DND-41 (cell line): ENCODE data around the gene GNAI2.

Experiments
- CTCF ChIP-seq: IDR thresholded peaks from 2 replicates; pipeline ENCODE4 v1.5.1; 2012; ENCODE audit warnings: borderline replicate concordance, low read length, moderate library complexity, mild to moderate bottlenecking; ENCODE audit not compliant: poor library complexity, severe bottlenecking; ENCODE audit errors: extremely low read depth
- EZH2 ChIP-seq: IDR thresholded peaks from 3 replicates; pipeline ENCODE4 v1.6.1; 2012; ENCODE audit warnings: borderline replicate concordance, low read depth, mild to moderate bottlenecking, moderate library complexity, low read length, inconsistent platforms; ENCODE audit not compliant: severe bottlenecking

DNA sequence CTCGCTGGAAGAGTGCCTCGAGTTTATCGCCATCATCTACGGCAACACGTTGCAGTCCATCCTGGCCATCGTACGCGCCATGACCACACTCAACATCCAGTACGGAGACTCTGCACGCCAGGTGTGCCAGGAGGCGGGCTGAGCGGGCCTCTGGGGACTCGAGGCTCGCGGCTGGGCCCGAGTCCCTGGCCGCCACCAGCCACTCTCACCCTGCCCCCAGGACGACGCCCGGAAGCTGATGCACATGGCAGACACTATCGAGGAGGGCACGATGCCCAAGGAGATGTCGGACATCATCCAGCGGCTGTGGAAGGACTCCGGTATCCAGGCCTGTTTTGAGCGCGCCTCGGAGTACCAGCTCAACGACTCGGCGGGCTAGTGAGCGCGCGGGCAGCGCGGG lies 42.7 kb upstream of the GNAI2 start:
- TF ChIP-seq CTCF (no peak), EZH2 (no peak)
